B cell (primary cell): ENCODE data around the gene SLC19A1. TPM values are rescaled to one million over a fixed set of nuclear protein-coding genes. Genes with fewer than 3 reads are reported as not detected.

Source experiments
- ATAC-seq: fragments of 200-7000 bp; cut with Tn5 transposase; one replicate; pipeline ENCODE4 v1.10.0; 2021; ENCODE audit warnings: low read depth, mild to moderate bottlenecking, moderate number of reproducible peaks, moderate library complexity
- CTCF ChIA-PET: fragments of 350-600 bp; sonication (Branson Sonifier 250); formaldehyde crosslinking; loops from one replicate; lab custom pipeline; 2021; ENCODE audit warnings: antibody characterized with exemption, inconsistent platforms; lab: Charles Lee
- POLR2A ChIA-PET: fragments of 350-600 bp; sonication (Branson Sonifier 250); formaldehyde crosslinking; loops from one replicate; lab custom pipeline; 2021; ENCODE audit warnings: antibody characterized with exemption; lab: Charles Lee
- DNase-seq: peaks from one replicate; pipeline ENCODE4 v3.0.0; 2013
- H2AFZ ChIP-seq: 2 replicates; pipeline ENCODE4 v1.6.1; 2012; ENCODE audit warnings: mild to moderate bottlenecking, low read depth, low read length; ENCODE audit not compliant: insufficient read depth, poor library complexity, severe bottlenecking
- H3K27ac ChIP-seq, 2 donors: 1 replicate in 1 of 2; 2 replicates in 1 of 2; pipeline ENCODE4 v1.5.1; 2012 to 2013; ENCODE audit warnings: low read length in 2 of 2, mild to moderate bottlenecking in 2 of 2, moderate library complexity in 1 of 2
- H3K27me3 ChIP-seq, 4 experiments: fragments of 200-600 bp in 1 of 4; sonication (generic) in 1 of 4; replicated peaks in 1 of 4; 1 replicate in 2 of 4; 2 replicates in 2 of 4; pipeline versions ENCODE4 v1.6.1 to v1.7.0; 2013 to 2016; ENCODE audit warnings: low read length in 3 of 4, mild to moderate bottlenecking in 2 of 4, mixed read lengths in 1 of 4, moderate library complexity in 1 of 4; ENCODE audit not compliant: insufficient read depth in 4 of 4, control insufficient read depth in 3 of 4; ENCODE audit errors: control extremely low read depth in 1 of 4
- H3K36me3 ChIP-seq, 2 experiments: replicated peaks in 1 of 2; 1 replicate in 1 of 2; 2 replicates in 1 of 2; pipeline versions ENCODE4 v1.6.1 to v1.7.1; 2013; ENCODE audit warnings: low read length in 1 of 2; ENCODE audit not compliant: insufficient read depth in 2 of 2, control insufficient read depth in 1 of 2; ENCODE audit errors: control extremely low read depth in 1 of 2, extremely low read depth in 1 of 2
- H3K4me1 ChIP-seq, 2 donors: fragments of 200-600 bp in 1 of 2; sonication (generic) in 1 of 2; 1 replicate in 1 of 2; 2 replicates in 1 of 2; pipeline versions ENCODE4 v1.5.1 to v1.6.1; 2013 to 2017; ENCODE audit warnings: low read length in 2 of 2; ENCODE audit not compliant: control insufficient read depth in 2 of 2, insufficient read depth in 2 of 2
- H3K4me2 ChIP-seq: replicated peaks from 2 replicates; pipeline ENCODE3; 2012; ENCODE audit warnings: mild to moderate bottlenecking, low read depth, low read length; ENCODE audit not compliant: poor library complexity, severe bottlenecking
- H3K4me3 ChIP-seq, 5 experiments: fragments of 200-600 bp in 1 of 5; sonication (generic) in 1 of 5; 1 replicate in 3 of 5; 2 replicates in 2 of 5; pipeline versions ENCODE4 v1.5.1 to v1.7.0; 2011 to 2016; ENCODE audit warnings: low read length in 4 of 5, mild to moderate bottlenecking in 4 of 5, low read depth in 2 of 5, control low read depth in 1 of 5, moderate library complexity in 1 of 5; ENCODE audit not compliant: insufficient read depth in 1 of 5; ENCODE audit errors: control extremely low read depth in 1 of 5, extremely low read depth in 1 of 5
- H3K79me2 ChIP-seq: fragments of 200-600 bp; sonication (generic); one replicate; pipeline ENCODE4 v1.6.0; 2016; ENCODE audit warnings: low read length; ENCODE audit not compliant: control insufficient read depth, insufficient read depth
- H3K9ac ChIP-seq: fragments of 200-600 bp; sonication (generic); 2 replicates; pipeline ENCODE4 v1.6.1; 2017; ENCODE audit warnings: mild to moderate bottlenecking, low read length, moderate library complexity
- H3K9me3 ChIP-seq, 3 donors: one replicate each; pipeline versions ENCODE4 v1.6.1 to v1.7.1; 2013; ENCODE audit warnings: low read length in 2 of 3; ENCODE audit not compliant: control insufficient read depth in 2 of 3, insufficient read depth in 1 of 3; ENCODE audit errors: control extremely low read depth in 1 of 3
- H4K20me1 ChIP-seq: 2 replicates; pipeline ENCODE4 v1.6.0; 2012; ENCODE audit warnings: mild to moderate bottlenecking, low read length; ENCODE audit not compliant: insufficient read depth, control insufficient read depth, poor library complexity, severe bottlenecking
- H3K27ac Mint-ChIP-seq: one replicate; pipeline ENCODE4 v1.8.0; 2021; ENCODE audit warnings: mixed read lengths
- H3K27me3 Mint-ChIP-seq: one replicate; pipeline ENCODE4 v1.8.0; 2021; ENCODE audit warnings: mixed read lengths
- H3K4me1 Mint-ChIP-seq: one replicate; pipeline ENCODE4 v1.8.0; 2021; ENCODE audit warnings: mixed read lengths
- H3K4me3 Mint-ChIP-seq: one replicate; pipeline ENCODE4 v1.8.0; 2021; ENCODE audit warnings: mixed read lengths
- H3K9me3 Mint-ChIP-seq: one replicate; pipeline ENCODE4 v1.8.0; 2022; ENCODE audit warnings: mixed read lengths; ENCODE audit not compliant: insufficient read depth
- EZH2 ChIP-seq: IDR thresholded peaks from 2 replicates; pipeline ENCODE4 v1.6.1; 2012; ENCODE audit warnings: borderline replicate concordance, low read depth, mild to moderate bottlenecking, moderate library complexity, low read length; ENCODE audit not compliant: insufficient read depth, poor library complexity, severe bottlenecking
- WGBS: methylation state at CpG from one replicate; pipeline ENCODE4 v1.1.5; 2013; ENCODE audit warnings: missing lambda C conversion rate; ENCODE audit not compliant: insufficient coverage; 5-methylcytosine and 5-hydroxymethylcytosine counted together
- intact Hi-C: fragments of 100-400 bp; cut with micrococcal nuclease; formaldehyde crosslinking; loops from one replicate; pipeline ENCODE4 v1.10.0; 2022
- polyA plus RNA-seq: library from polyadenylated mRNA; depleted of rRNA; stranded (reverse); fragments of >200 nt; gene quantifications from 2 replicates; pipeline ENCODE4 v1.2.3, GENCODE V29; 2012
- total RNA-seq, 2 donors: library from RNA; stranded (reverse); fragments of 120-200 nt in 1 of 2; gene quantifications; 1 replicate in 1 of 2; 2 replicates in 1 of 2; pipeline versions ENCODE4 v1.2.3 to v1.2.4, GENCODE V29; 2013 to 2022
- TF ChIP-seq, protein P1 (sequence below): fragments of 200-600 bp; IDR thresholded peaks from one replicate; pipeline ENCODE4 v1.8.0; 2022; ENCODE audit warnings: antibody characterized with exemption, mild to moderate bottlenecking

SLC19A1 gene
- total and polyA plus RNA-seq, 2 donors (not counting 1 experiment from before 2014, with no cell fraction given): 8.7 to 10.1 TPM

DNA sequence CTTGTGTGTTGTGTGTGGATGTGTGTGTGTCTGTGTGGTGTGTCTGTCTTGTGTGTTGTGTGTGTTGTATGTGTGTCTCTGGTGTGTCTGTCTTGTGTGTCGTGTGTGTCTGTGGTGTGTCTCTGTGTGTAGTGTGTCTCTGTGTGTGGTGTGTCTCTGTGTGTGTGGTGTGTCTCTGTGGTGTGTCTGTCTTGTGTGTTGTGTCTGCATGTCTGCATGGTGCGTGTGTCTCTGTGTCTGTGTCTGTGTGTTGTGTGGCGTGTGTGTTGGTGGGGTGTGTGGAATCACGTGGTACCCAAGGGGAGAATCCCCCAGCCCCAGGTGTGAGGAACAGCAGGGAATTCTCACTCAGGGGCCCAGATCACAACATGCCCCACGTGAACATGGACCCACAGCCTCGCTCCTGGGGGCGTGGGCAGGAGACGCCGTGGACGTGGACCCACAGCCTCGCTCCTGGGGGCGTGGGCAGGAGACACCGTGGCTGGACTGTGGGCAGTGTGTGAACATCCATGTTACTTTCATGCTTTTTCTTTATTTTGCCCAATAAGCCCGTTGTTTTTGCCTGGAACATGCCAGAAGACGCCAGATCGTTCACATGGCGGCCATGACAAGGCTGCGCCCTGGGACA lies 67.8 kb downstream of the SLC19A1 start:
- H3K9me3 ChIP-seq: no peaks in the 10 kb centered on the region
- H3K4me2 ChIP-seq: no peak overlapping the region
- TF ChIP-seq, protein P1, sequence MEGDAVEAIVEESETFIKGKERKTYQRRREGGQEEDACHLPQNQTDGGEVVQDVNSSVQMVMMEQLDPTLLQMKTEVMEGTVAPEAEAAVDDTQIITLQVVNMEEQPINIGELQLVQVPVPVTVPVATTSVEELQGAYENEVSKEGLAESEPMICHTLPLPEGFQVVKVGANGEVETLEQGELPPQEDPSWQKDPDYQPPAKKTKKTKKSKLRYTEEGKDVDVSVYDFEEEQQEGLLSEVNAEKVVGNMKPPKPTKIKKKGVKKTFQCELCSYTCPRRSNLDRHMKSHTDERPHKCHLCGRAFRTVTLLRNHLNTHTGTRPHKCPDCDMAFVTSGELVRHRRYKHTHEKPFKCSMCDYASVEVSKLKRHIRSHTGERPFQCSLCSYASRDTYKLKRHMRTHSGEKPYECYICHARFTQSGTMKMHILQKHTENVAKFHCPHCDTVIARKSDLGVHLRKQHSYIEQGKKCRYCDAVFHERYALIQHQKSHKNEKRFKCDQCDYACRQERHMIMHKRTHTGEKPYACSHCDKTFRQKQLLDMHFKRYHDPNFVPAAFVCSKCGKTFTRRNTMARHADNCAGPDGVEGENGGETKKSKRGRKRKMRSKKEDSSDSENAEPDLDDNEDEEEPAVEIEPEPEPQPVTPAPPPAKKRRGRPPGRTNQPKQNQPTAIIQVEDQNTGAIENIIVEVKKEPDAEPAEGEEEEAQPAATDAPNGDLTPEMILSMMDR: no peak
- no peak for TF ChIP-seq EZH2
- H3K9ac ChIP-seq: no peak overlapping the region
- ATAC-seq (no peak), DNase-seq (no peak)
- H3K4me1 ChIP-seq: peaks cover 20 to 22% of the 10 kb centered on the region in 2 donors
- Mint-ChIP-seq H3K27me3 (no peaks in the 10 kb centered on the region), H3K4me1 (peaks cover 27% of the 10 kb centered on the region), H3K9me3 (no peaks in the 10 kb centered on the region), H3K4me3 (no peak overlapping the region), H3K27ac (no peak overlapping the region)
- no peak overlapping the region for H2AFZ ChIP-seq
- CTCF ChIA-PET: no interaction called here
- WGBS: 96% methylated on average over 18 of the region's 18 CpGs
- no peak overlapping the region for H3K4me3 ChIP-seq
- intact Hi-C loops: no loop called here
- POLR2A ChIA-PET: no interaction called here
- no peaks in the 10 kb centered on the region for H3K79me2 ChIP-seq
- no peaks in the 10 kb centered on the region for H4K20me1 ChIP-seq
- H3K36me3 ChIP-seq: no peaks in the 10 kb centered on the region
- no peak overlapping the region for H3K27ac ChIP-seq
- no peaks in the 10 kb centered on the region for H3K27me3 ChIP-seq

DNA sequence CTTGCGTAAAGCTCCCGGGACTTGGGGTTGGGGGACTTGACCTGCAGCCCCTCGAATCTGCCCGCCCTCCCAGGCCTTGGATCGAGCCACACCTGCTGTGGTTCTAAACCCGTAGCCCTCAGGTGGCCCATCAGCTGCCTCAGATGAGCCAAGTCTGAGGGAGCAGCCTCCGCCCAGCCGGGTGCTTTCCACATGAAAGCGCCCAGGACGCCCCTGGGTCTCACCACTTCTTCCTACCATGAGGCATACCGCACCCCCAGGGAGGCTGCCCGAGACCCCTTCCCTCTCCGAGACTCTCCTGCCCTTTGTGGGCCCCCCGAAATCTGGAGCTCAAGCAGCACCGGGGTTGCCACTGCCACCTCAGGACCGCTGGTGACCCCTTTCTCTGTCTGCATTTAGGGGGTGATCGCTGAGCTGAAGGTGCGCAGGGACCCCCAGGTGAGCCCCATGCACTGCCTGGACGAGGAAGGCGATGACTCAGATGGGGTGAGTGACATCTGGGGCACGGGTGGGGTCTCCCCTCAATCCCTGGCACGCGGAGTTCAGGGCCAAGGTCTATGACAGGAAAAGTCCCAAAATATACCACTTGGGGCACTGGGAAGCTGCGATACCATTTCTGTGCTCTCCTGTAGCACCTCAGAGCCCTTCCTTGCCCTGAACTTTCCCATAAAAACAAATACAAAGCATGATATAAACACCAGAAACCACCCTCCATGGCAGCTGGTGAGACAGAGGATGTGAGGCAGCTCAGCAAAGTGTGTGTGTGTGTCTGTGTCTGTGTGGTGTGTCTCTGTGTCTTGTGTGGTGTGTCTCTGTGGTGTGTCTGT lies 68.5 kb downstream of the SLC19A1 start:
- H3K27ac ChIP-seq: no peak overlapping the region
- H3K4me1 ChIP-seq: peaks cover 12 to 15% of the 10 kb centered on the region in 2 donors
- no peak for DNase-seq
- H3K27me3 ChIP-seq: no peaks in the 10 kb centered on the region
- 91% methylated on average over 24 of the region's 24 CpGs for WGBS
- CTCF ChIA-PET: no interaction called here
- no peak overlapping the region for H3K4me3 ChIP-seq
- intact Hi-C loops: no loop called here
- H3K9me3 ChIP-seq: no peaks in the 10 kb centered on the region
- H3K9ac ChIP-seq: no peak overlapping the region
- TF ChIP-seq, protein P1: no peak
- no peak for TF ChIP-seq EZH2
- Mint-ChIP-seq H3K27me3 (no peaks in the 10 kb centered on the region), H3K4me3 (no peak overlapping the region), H3K9me3 (no peaks in the 10 kb centered on the region), H3K27ac (no peak overlapping the region), H3K4me1 (peaks cover 20% of the 10 kb centered on the region)
- H3K36me3 ChIP-seq: no peaks in the 10 kb centered on the region
- POLR2A ChIA-PET: no interaction called here
- ATAC-seq: no peak
- no peaks in the 10 kb centered on the region for H3K79me2 ChIP-seq
- H2AFZ ChIP-seq: no peak overlapping the region
- H3K4me2 ChIP-seq: no peak overlapping the region
- no peaks in the 10 kb centered on the region for H4K20me1 ChIP-seq
